Uterus (tissue), 4 donors: ENCODE measurements around the gene PDK1. TPM values are rescaled to one million over a fixed set of nuclear protein-coding genes. Genes with fewer than 3 reads are reported as not detected.
"Not testable (repeated sequence)": the region's sequence is repeated elsewhere in the genome, so short reads cannot be mapped to it uniquely, and the experiment has no call there.

ENCODE experiments used
- DNase-seq, 2 donors: peaks; one replicate each; pipeline ENCODE4 v3.0.0-alpha.2; 2019 to 2020
- H3K27ac ChIP-seq, 2 donors: fragments of 200-600 bp; sonication (generic); 1 replicate in 1 of 2; 2 replicates in 1 of 2; pipeline ENCODE4 v1.5.1; 2016 to 2018
- H3K27me3 ChIP-seq, 2 donors: fragments of 200-600 bp; sonication (generic); one replicate each; pipeline ENCODE4 v1.5.1; 2018 to 2019; ENCODE audit warnings: control low read depth in 1 of 2
- H3K36me3 ChIP-seq, 2 donors: fragments of 200-600 bp; sonication (generic); one replicate each; pipeline ENCODE4 v1.5.1; 2019; ENCODE audit warnings: control low read depth in 1 of 2
- H3K4me1 ChIP-seq, 2 donors: fragments of 200-600 bp; sonication (generic); one replicate each; pipeline ENCODE4 v1.5.1; 2018 to 2019; ENCODE audit warnings: control low read depth in 1 of 2
- H3K4me3 ChIP-seq, 2 donors: fragments of 200-600 bp; sonication (generic); 1 replicate in 1 of 2; 2 replicates in 1 of 2; pipeline ENCODE4 v1.5.1; 2018 to 2019; ENCODE audit warnings: mild to moderate bottlenecking in 1 of 2
- H3K9me3 ChIP-seq, 2 donors: fragments of 200-600 bp; sonication (generic); one replicate each; pipeline ENCODE4 v1.5.1; 2019; ENCODE audit warnings: control low read depth in 1 of 2
- POLR2A ChIP-seq, 2 donors: fragments of 450-650 bp; IDR thresholded peaks; one replicate each; pipeline ENCODE4 v1.6.1; 2016; ENCODE audit warnings: antibody characterized with exemption in 2 of 2, mild to moderate bottlenecking in 1 of 2, moderate library complexity in 1 of 2
- intact Hi-C: fragments of 100-400 bp; cut with DNase I; formaldehyde crosslinking; loops from one replicate; pipeline ENCODE4 v1.15.1; 2023; ENCODE audit warnings: low total_unique reads
- total RNA-seq, 4 donors: library from RNA; depleted of rRNA in 3 of 4; stranded (reverse); fragments of >200 nt in 3 of 4; gene quantifications; one replicate each; pipeline versions ENCODE4 v1.1.0 to v1.2.4, GENCODE V29; 2014 to 2023
- TF ChIP-seq, protein P1 (sequence below), 4 experiments: fragments of 200-600 bp in 2 of 4; fragments of 450-650 bp in 2 of 4; sonication (generic) in 2 of 4; IDR thresholded peaks; one replicate each; pipeline ENCODE4 v1.5.1; 2016 to 2019; ENCODE audit warnings: antibody characterized with exemption in 4 of 4, mild to moderate bottlenecking in 2 of 4, moderate library complexity in 1 of 4
- donor health status: DM: yes; HTN: yes; CAD: no.

Gene PDK1
- total RNA-seq, 4 donors from 2014 or later, result 1.5 to 42.4 (median 20.1) TPM

DNA sequence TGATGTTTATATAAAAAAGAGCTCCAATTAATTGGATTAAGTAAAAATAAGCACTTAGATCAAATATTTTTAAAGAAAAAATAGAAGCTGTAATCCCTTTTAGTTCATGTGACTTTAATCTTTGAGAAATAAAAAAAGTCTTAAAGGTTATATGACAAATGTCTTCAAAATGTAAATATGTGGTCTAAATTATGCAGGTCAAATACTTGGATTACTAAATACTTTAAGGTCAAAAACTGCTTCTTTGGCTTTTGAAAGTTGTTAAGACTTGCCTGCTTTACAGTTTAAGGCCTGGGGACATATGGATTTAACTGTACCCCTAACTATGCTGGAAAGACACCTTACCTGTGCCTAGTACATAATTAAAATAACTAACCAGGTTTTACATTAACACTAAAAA, 15.5 kb upstream of the PDK1 start:
- DNase-seq, result no peak
- no peaks in the 10 kb centered on the region for H3K36me3 ChIP-seq
- intact Hi-C loops, result no loop called here
- H3K4me1 ChIP-seq, result no peaks in the 10 kb centered on the region
- H3K27ac ChIP-seq, result no peak overlapping the region
- TF ChIP-seq, protein P1, sequence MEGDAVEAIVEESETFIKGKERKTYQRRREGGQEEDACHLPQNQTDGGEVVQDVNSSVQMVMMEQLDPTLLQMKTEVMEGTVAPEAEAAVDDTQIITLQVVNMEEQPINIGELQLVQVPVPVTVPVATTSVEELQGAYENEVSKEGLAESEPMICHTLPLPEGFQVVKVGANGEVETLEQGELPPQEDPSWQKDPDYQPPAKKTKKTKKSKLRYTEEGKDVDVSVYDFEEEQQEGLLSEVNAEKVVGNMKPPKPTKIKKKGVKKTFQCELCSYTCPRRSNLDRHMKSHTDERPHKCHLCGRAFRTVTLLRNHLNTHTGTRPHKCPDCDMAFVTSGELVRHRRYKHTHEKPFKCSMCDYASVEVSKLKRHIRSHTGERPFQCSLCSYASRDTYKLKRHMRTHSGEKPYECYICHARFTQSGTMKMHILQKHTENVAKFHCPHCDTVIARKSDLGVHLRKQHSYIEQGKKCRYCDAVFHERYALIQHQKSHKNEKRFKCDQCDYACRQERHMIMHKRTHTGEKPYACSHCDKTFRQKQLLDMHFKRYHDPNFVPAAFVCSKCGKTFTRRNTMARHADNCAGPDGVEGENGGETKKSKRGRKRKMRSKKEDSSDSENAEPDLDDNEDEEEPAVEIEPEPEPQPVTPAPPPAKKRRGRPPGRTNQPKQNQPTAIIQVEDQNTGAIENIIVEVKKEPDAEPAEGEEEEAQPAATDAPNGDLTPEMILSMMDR (IDR thresholded peaks at IDR 0.05), result no peak
- TF ChIP-seq POLR2A (IDR thresholded peaks at IDR 0.05), result no peak
- H3K4me3 ChIP-seq, result no peak overlapping the region
- H3K27me3 ChIP-seq, result no peaks in the 10 kb centered on the region
- no peaks in the 10 kb centered on the region for H3K9me3 ChIP-seq

DNA sequence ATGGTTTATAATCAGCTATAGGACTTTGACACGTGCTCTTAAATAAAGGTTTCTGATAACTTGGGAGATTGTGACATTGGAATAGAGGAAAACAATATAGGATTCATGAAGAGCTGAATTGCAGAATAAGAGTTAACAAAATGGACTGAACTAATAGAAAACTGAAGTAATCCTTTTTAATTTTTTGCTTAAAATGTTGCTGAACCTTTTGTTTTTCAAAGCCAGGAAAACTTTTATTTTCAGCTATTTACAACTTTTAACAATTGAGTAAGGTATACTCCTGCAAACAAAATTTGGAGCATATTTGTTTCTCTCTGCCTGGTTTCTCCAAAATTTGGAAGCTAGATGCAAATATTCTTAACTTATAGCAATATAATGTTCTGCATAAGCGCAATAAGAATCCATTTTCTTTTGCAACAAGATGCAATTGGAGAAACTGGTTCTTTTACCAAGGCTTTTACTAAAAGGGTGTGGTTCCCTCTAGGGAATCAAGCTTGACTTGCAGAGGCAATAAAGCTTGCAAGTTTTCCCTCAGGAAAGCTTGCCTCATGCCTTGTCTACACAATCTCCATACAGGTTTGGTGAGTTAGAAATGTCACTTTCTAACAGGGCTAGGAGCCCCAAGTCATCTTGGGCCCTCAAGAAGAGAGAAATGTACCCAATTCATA, 10.3 kb upstream of the PDK1 start:
- Histone ChIP-seq H3K27me3 (no peaks in the 10 kb centered on the region), H3K27ac (no peak overlapping the region), H3K4me3 (no peak overlapping the region), H3K9me3 (no peaks in the 10 kb centered on the region), H3K36me3 (no peaks in the 10 kb centered on the region), H3K4me1 (no peaks in the 10 kb centered on the region)
- no peak for DNase-seq
- intact Hi-C loops, result no loop called here
- TF ChIP-seq, protein P1 (IDR thresholded peaks at IDR 0.05), result no peak
- no peak for TF ChIP-seq POLR2A (IDR thresholded peaks at IDR 0.05)

DNA sequence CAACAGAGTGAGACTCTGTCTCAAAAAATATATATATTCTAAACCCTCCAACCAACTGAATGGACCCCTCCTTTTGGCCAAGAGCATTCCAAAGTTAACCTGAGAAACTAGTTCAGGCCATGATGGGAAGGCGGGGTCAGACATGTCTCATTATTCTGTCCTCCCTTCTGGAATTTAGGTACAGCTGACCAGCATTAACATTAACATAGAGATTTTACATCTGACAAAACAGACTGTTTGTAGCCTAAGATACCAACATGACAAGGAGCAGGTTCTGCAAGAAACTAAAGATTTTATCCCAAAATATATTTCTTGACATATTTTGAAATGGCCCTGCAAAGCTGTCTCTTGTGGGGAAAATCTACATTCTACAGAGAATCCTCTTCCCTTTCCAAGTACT, 6.8 kb upstream of the PDK1 start:
- Histone ChIP-seq H3K36me3 (no peaks in the 10 kb centered on the region), H3K4me1 (no peaks in the 10 kb centered on the region), H3K4me3 (no peak overlapping the region), H3K9me3 (no peaks in the 10 kb centered on the region), H3K27ac (no peak overlapping the region), H3K27me3 (no peaks in the 10 kb centered on the region)
- no peak for DNase-seq
- no peak for TF ChIP-seq POLR2A (IDR thresholded peaks at IDR 0.05)
- TF ChIP-seq, protein P1 (IDR thresholded peaks at IDR 0.05), result no peak
- intact Hi-C loops, result no loop called here

DNA sequence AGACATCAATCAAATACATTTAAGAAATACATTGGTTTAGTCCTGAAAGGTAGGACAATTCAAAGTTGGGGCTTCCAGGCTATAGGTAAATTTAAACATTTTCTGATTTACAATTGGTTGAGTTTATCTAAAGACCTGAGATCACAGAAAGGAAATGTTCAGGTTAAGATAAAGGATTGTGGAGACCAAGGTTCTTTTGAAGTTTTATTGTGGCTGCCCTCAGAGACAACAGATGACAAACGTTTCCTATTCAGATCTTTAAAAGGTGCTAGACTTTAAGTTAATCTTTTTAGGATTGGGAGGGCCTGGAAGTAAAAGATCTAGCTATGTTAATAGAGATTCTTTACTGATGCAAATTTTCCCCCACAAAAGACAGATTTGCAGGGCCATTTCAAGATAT, 6.1 kb upstream of the PDK1 start:
- DNase-seq, H3K27ac ChIP-seq, H3K4me1 ChIP-seq, H3K9me3 ChIP-seq, H3K36me3 ChIP-seq, H3K27me3 ChIP-seq, H3K4me3 ChIP-seq, intact Hi-C loops: not testable (repeated sequence)

DNA sequence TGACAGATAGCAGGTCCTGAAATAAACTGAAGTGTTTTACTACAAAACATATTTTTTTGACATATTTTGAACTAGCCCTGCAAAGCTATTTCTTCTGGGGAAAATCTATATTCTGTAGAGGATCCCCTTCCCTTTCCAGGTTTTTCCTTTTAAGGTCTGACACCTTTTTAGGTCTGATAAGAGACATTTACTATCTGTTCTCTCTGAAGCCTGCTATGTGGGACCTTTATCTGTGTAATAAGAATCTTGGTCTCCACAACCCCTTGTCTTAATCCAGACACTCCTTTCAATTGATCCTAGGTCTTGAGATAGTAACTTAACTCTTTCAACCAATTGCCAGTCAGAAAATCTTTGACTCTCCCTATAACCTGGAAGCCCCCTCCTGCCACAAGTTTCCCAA, 5.5 kb upstream of the PDK1 start:
- Histone ChIP-seq H3K4me1 (no peaks in the 10 kb centered on the region), H3K27ac (no peak overlapping the region), H3K9me3 (no peaks in the 10 kb centered on the region), H3K36me3 (no peaks in the 10 kb centered on the region), H3K27me3 (no peaks in the 10 kb centered on the region), H3K4me3 (no peak overlapping the region)
- TF ChIP-seq POLR2A (IDR thresholded peaks at IDR 0.05), result no peak
- TF ChIP-seq, protein P1 (IDR thresholded peaks at IDR 0.05), result no peak
- no peak for DNase-seq
- intact Hi-C loops, result no loop called here

DNA sequence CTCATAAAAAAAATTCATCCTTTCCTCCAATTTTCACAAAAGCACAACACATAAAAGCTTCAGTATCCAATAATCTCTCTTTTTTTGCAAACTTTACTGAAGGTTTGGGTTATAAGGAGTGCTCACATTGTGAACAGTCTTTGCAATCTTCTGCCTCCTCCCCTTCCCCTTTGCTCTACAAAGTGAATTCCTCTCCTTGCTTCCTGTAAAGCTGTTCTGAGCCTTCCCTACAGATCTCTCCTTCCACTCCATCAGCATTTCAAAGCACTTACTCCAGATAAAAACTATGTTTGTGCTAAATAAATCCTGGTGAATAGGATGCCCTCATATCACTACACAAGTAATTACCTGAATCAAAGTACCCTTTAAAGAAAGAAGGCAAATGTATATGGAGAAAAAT, 4.6 kb upstream of the PDK1 start:
- DNase-seq, result no peak
- no peaks in the 10 kb centered on the region for H3K36me3 ChIP-seq
- no peak overlapping the region for H3K27ac ChIP-seq
- no peaks in the 10 kb centered on the region for H3K9me3 ChIP-seq
- no peaks in the 10 kb centered on the region for H3K4me1 ChIP-seq
- H3K27me3 ChIP-seq, result no peaks in the 10 kb centered on the region
- intact Hi-C loops, result no loop called here
- no peak for TF ChIP-seq POLR2A (IDR thresholded peaks at IDR 0.05)
- H3K4me3 ChIP-seq, result no peak overlapping the region
